HG03521 (cell line): Measurements from ENCODE around the gene MTHFD2L.
"Not testable (repeated sequence)": the region's sequence is repeated elsewhere in the genome, so short reads cannot be mapped to it uniquely, and the experiment has no call there.

Source experiments
- ATAC-seq: cut with Tn5 transposase; IDR thresholded peaks from one replicate; pipeline ENCODE4 v1.9.1; 2021; ENCODE audit warnings: mild to moderate bottlenecking, moderate library complexity; ENCODE audit not compliant: unreplicated experiment

Gene MTHFD2L

DNA sequence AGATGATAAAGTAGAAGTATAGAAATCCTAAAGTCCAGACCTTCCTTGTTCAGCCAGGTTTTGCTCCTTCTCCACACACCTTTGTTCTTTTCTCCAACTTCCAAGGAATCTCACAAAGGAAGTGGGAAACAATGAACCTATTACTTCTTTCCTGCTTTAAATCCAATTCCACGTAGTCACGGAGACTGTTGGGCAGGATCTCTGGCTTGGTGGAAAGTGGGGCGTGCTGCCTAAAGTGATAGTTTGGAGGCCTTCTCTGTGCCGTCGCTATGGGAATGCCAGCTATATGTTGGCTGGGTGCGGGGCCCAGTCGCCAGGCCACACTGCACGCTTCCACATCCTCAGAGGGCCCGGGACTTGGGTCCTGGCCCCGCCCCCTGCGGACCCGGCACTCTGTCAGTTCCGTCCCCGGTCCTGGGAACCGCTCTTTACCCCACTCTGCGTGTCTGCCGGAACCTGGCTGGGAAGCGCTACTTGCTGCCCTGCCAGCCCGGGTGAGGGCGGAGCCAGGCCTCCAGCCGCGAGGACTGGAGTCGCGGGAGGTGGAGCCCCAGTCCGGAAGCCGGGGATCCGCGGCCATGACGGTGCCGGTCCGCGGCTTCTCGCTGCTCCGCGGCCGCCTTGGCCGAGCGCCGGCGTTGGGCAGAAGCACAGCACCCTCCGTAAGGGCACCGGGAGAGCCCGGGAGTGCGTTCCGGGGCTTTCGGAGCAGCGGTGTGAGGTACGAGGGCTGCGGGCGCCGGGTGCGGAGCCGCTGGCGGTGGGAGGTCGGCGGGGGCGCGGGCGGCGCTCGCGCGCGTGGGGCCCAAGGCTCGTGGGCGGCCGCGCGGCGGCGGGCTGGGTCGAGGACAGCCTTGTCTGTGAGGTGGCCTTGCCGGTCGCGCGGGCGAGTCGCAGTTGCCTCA lies at the start of gene MTHFD2L:
MTHFD2L (plus strand) TSS at position 558 of the 905 bp plus-strand sequence; CDS start at position 579, 21 bp downstream.
- ATAC-seq = peak; percentile 97

DNA sequence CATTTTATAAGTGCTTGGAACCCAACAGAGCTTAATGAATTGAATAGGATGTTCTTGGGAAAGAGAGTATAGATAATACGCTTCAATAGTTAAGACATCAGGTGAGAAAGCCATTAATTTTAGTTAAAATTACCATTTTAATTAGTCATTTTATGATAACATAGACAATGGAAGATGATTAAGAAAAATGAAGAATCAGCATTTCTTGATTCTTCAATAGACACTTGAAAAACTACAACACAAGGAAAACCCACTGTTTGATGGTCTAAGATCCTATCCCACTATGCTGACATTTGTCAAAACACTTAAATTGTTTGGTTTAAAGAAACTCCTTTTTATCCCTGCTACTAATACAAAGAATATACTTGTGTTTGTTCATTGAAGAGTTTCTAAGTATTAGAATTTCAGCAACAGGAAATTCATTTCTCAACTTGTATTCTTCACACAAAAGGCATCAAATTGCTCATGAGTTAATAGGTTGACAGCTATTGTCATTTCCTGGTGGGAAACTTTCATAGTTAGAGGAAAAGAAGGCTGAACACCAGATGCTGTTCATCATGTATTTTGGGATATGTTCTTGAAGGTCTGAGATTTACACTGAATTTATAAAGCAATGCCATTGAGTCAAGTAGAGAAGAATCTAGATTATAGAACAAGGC lies 49.3 kb upstream of the MTHFD2L start:
- ATAC-seq = no peak

DNA sequence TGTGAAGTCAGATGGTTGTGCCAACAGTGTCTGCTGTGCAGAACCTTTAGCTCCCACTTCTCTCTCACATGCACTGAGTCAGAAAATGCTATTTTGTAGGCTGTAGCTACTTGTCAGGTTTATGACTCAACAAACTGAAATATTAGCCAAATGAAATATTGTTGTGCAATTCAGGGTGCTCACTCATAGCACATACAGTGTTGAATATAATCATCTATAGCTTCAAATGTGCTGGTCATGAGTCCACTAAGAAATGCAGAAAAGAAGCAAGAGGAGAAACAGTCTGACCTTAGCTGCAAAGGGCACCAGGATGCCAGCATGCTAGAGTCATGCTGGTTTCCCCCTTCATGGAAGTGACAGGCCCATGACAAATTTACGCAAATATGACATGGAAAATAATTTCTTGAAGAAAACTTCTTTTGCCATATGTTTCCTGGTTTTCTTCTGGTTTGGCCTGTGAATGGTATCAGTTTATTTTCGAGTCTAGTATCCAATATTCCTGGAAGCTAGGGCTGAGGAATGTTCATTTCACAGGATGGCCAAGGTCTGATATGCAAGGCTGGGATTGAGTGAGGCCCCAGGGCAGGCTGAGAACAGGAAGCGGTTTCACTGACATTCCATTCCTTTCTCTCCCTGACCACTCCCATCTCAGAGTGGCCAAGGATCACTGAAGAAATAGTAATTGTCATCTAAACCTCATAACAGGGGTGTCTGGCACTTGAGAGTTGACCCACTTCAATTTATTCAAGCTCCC lies 48.6 kb upstream of the MTHFD2L start:
- ATAC-seq = no peak

DNA sequence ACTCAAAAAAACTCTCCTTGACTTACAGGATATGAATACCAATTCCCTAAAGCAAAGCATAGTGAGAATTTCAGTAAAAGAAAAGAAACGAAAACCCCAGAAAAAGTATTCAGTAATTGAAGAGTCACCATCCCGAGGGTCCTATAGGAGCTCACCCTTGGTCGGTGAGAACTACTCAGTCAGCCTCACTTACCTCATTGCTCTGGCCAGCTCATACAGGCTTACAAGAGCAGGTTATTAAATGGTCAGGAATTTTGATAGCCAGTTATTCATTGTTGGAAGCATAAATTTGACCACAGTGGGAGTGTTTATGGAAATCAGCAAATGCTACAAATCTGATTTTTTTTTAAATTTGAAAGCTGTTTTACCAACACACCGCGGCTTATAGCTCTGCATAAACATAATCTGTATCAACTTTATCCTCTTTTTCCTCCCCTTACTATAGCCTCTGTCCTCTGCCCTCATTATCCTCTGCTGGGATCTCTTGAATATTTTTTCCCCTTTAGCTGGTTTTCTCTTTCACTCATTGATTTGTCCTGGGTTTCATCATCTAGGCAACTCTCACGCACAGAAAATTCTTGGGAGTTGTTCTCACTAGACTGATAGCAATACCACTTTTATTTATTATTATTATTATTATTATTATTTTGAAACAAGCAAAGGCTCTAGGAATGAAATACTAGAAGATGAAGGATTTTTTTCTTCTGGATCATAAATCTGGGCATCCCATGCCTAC lies 47.9 kb upstream of the MTHFD2L start:
- no peak for ATAC-seq

DNA sequence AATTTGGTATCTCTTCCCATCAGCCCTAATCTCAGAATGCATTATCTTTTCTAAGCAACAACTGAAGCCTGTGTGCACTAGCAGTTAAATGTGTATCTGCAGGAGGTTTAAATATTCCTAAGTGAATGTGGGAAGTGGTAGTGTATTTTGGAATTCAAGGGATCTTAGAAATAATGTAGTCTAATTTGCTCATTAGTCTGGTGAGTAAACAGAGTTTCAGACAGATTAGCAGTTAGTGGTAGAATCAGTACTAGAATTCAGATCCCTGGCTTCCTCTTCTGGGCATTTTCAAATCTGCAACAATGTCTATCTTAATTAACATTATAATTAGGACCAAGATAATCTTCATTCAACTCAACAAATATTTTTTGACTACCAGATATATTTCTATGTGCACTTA lies 47.2 kb upstream of the MTHFD2L start:
- ATAC-seq = no peak

DNA sequence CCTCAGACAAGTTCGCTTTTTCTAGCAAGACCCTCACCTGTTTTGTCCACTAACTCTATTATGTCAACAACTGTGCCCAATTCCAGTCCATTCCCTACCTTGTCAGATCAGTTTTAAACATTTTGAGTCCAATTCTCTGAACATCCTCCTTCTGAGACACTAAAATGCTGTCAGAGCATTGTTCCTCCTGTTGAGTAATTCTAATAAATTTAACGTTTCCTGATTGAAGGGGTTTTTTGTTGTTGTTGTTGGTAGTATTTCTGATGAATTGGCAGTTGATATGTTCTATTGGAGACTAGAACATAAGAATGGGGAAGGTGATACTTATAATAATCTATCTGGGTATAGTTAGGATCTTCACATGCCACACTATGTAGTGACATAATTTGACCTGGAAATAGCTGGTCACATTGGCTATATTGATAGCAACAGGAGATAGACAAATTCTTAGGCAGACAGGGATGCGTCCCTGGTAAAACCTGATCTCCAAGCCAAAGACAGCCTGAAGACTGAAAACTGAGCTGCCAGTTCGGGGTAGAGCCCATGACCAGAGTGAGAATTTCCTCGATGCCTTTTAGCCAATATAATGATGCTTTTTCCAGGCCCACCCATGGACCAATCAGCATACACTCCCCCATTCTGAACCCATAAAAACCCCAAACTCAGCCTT lies 46.5 kb upstream of the MTHFD2L start:
- ATAC-seq = no peak

DNA sequence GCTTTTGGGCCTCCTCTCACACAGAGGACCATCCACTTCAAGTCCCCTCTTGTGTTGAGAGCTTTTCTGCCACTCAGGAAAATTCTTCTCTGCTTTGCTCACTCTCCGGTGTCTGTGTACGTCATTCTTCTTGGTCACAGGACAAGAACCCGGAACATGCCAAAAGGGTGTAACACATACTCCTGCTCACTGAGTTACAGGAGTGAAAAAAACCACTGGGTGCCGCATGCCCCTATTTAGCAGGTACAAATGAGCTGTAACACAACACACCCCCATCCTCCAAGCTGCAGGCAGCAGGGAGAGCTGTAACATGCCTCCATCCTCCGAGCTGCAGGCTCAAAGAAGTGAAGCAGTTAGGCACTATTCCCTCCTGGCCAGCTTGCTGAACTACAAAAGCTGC lies 45.9 kb upstream of the MTHFD2L start:
- no peak for ATAC-seq

DNA sequence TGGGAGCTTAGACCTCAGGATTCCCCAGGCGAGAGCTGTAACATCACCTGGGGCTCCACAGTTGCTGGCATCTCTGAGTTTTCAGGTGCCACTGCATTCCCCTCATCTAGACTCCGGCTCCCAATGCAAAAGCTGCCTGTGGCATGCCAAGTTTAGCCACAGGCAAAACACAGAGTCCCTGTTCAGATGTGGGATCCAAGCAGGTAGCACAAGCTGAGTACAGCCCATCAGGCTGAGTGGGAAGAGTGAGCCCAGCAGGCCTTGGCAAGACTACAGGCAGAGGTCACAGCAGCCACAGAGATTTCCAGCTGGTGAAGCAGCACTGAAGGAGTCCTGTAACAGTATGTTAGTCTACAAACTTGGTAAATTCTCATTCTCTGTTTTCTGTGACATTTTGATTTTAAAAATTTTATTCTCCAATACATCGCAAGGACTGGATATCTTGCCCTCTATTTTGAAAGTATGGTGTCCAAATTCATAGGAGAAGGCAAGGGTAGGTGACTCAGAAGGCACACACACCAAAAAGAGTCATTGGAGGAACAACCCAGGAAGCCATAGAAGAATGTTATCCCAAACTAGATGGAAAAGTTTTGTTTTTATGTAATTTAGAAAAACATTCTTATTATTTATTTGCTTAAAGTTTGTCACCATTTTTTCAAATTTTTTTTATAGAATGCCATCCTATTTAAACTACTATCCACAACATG lies 45.4 kb upstream of the MTHFD2L start:
- ATAC-seq = no peak

DNA sequence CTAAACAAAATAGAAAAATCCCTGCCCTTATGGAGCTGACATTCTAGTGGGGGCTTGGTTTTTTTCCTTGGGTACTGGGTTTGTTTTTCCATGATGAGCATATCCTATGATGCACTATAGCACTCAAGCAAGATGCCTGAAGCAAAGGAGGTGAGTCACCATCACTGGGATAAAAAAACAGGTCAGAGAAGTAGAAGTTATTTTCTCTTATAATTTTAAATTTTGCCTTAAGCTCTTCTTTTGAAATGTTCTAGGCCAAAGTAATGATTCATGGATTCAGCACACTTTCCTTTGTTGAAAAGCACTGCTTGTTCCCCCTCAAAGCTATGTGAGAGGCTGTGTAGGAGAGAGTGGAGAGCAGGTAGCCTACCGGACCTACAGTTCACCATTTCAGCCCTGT lies 43.7 kb upstream of the MTHFD2L start:
- ATAC-seq = no peak

DNA sequence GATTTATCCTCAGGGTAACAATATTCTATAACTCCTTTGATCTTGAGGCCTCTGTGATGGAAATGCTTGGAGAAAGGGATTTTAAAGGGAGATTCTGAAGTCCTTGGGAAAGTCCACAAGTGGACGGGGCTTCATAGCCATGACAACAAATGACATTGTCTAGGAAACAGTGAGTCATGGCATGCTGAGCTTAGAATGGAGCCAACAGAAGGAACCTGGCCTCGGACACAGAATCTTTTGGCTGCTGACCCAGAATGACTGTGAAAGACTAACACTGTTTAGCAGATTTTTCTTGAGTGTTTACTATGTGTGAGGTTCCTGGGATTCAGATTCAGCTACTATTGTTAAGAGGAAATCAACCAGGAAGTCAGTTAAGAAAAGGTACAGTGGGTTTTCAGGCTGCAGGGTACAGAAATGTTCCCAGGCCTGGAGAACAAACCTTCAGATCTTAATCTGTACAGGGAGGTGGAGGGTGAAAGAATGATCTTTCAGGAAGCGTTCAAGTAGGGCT lies 40.8 kb upstream of the MTHFD2L start:
- ATAC-seq = no peak

DNA sequence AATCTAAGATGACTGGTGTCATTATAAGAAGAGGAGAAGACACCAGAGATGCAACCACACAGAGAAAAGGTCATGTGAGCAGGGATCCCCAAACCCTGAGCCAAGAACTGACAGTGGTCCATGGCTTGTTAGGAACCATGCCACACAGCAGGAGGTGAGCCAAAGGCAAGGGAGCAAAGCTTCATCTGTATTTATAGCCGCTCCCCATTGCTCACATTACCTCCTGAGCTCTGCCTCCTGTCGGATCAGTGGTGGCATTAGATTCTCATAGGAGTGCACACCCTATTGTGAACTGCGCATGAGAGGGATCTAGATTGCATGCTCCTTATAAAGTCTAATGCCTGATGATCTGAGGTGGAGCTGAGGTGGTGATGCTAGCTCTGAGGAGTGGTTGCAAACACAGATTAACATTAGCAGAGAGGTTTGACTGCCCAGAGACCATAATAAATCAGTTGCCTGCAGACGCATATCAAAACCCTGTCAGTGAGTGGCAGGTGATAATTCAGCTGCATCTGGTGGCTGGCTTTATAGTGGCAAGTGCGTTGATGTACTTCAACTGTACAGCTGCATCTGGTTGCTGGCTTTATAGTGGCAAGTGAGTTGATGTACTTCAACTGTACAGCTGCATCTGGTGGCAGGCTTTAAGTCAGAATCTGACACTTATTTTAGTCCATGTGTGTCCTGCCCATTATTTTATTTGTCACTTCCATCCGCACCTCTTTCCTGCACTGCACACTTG lies 39.1 kb upstream of the MTHFD2L start:
- no peak for ATAC-seq

DNA sequence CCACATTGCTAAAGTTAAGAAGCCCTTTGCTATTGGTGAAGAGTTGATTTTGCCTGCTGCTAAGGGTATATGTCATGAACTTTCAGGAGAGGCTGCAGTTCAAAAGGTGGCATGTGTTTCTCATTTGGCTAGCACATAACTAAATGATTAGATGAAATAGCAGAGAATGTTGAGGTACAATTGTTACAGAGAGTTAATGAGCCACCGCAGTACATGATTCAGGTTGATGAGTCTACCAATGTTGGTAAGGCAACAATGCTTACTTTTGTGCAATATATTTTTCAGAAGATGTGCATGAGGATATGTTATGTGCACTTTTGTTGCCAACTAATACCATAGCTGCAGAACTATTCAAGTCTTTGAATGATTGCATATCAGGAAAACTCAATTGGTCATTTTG lies 37.8 kb upstream of the MTHFD2L start:
- ATAC-seq = no peak

DNA sequence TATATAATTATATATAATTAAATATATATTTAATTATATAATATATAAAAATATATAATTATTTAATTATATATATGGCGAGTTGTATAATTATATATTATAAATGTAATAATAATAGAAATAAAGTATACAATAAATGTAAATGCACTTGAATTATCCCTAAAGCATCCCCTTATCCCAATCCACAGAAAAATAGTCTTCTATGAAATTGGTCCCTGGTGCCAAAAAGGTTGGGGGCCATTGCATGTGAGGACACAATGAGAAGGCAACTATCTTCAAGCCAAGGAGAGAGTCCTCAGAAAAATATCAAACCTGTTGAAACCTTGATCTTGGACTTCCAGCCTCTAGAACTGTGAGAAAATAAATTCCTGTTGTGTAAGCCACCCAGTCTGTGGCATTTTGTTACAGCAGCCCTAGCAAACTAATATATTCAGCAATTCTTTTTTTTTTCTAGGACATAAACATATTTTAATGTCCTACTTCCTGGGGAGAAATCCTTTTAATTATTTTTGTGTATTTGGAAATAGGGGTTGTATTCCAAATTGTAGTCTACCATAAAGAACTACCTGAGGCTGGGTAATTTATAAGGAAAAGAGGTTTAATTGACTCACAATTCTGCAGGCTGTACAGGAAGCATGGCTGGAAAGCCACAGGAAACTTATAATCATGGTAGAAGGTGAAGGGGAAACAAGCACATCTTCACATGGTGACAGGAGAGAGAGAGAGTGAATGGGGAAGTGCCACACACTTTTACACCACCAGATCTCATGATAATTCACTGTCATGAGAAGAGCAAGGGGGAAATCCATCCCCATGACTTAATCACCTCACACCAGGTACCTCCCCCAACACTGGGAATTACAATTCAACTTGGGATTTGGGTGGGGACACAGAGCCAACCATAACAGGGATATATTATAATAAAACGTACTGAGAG lies 36.0 kb upstream of the MTHFD2L start:
- ATAC-seq = no peak

DNA sequence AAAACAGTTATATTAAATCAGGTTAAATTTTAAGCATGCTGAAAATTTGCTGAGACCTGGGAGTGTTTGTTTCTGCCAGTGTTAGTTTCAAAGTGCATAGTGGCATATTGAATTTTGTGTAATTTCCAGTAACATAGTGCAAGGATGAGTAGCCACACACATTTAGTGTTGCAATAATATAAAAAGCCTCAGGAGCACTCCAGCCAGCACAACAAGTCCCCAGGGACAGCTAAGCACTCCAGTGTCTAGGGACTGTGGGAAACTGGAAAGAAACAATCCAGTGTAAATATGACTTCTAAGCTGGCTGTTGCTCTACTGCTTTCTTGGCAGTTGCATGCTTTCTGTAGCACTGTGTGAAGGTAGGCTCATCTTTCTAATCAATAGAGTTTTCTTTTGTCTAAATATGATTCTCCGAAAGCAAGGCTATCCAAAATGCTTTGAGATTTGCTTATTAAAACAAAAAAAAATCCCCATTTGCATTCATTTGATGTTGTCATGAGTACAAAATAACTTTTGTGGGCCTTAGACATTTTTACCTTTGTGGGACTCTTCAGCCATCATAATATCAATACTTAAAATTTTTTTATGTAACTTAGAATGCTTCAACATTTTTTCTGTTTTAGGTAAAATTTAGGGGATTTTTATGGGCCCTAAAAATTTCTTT lies 34.7 kb upstream of the MTHFD2L start:
- no peak for ATAC-seq

DNA sequence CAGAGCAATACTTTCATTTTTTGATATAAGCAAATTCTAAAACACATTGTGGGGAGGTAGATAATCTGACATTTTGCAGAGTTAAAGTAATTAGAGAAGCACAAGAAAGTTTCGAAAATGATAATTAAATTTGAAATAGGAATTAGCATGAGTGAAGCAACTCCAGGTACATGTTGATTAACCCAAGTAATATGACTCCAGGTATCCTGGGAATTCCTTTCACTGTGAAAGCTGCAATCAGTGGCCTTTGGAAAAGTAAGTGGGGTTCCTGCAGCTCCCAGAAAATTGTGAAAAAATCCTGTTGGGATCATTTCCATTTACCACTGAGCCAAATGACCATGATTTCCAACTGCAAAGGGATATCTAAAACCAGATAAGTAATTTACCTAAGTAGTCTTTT lies 32.9 kb upstream of the MTHFD2L start:
- ATAC-seq = no peak

DNA sequence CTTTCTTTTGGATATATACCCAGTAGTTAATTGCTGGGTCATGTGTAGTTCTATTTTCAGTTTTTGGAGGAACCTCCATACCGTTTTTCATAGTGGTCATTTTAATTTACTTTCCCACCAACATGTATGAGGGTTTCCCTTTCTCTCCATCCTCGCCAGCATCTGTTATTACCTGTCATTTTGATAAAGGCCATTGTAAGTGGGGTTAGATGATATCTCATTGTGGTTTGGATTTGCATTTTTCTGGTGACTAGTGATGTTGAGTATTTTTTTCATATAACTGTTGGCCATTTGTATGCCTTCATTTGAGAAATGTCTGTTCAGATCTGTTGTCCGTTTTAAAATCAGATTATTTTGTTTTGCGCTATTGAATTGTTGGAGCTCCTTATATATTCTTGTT lies 30.2 kb upstream of the MTHFD2L start:
- no peak for ATAC-seq

DNA sequence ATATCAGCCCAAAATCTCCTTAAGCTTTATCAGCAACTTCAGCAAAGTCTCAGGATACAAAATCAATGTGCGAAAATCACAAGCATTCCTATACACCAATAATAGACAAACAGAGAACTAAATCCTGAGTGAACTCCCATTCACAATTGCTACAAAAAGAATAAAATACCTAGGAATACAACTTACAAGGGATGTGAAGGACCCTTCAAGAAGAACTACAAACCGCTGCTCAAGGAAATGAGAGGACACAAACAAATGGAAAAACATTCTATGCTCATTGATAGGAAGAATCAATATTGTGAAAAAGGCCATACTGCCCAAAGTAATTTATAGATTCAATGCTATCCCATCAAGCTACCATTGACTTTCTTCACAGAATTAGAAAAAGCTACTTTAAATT lies 27.1 kb upstream of the MTHFD2L start:
- ATAC-seq = not testable (repeated sequence)
